NCI-H345 treated with DMSO at 0.1 percent for 48 hours (cell line): ENCODE measurements around the gene OR11H1.
"Not testable (repeated sequence)": the region's sequence is repeated elsewhere in the genome, so short reads cannot be mapped to it uniquely, and the experiment has no call there.

ENCODE experiments used
- DNase-seq: peaks from one replicate; lab custom pipeline; 2025; ENCODE audit not compliant: unreplicated experiment; lab: John Stamatoyannopoulos, UW

The OR11H1 gene

GRCh38 chr22:15527892-15528291, at the start of gene OR11H1:
TSS of gene OR11H1 (plus strand) at chr22:15528192. CDS start at chr22:15528192, 0 bp downstream.
- not testable (repeated sequence) for DNase-seq

- DNase-seq = not testable (repeated sequence)
Measured at GRCh38 chr22:15509967-15510366, 18.0 kb upstream of the OR11H1 start.

GRCh38 chr22:15515896-15516295, 12.1 kb upstream of the OR11H1 start:
- not testable (repeated sequence) for DNase-seq

- DNase-seq = not testable (repeated sequence)
Measured at GRCh38 chr22:15553767-15554166, 25.8 kb downstream of the OR11H1 start.

- not testable (repeated sequence) for DNase-seq
Measured at GRCh38 chr22:15563461-15563860, 35.5 kb downstream of the OR11H1 start.

- not testable (repeated sequence) for DNase-seq
Measured at GRCh38 chr22:15565063-15565462, 37.1 kb downstream of the OR11H1 start.
